Pancreas (tissue), 10 donors: ENCODE measurements around the gene TBC1D9. TPM values are rescaled to one million over a fixed set of nuclear protein-coding genes. Genes with fewer than 3 reads are reported as not detected.

ENCODE experiments used
- ATAC-seq, 4 donors: fragments of 200-7000 bp; cut with Tn5 transposase; one replicate each; pipeline versions ENCODE4 v1.8.0 to v1.9.1; 2020; ENCODE audit warnings: mild to moderate bottlenecking in 4 of 4, moderate library complexity in 4 of 4
- DNase-seq, 6 donors: peaks; one replicate each; pipeline ENCODE4 v3.0.0-alpha.2; 2020
- FAIRE-seq: peaks from 2 replicates; lab custom pipeline; 2012; peaks lifted over from hg19 to GRCh38; lab: Jason Lieb, UNC
- H3K27ac ChIP-seq, 4 donors: fragments of 200-600 bp; sonication (generic); 1 replicate in 3 of 4; 2 replicates in 1 of 4; pipeline versions ENCODE4 v1.5.0 to v1.8.0; 2020
- H3K27me3 ChIP-seq, 4 donors: fragments of 200-600 bp; one replicate each; pipeline ENCODE4 v1.8.0; 2021
- H3K36me3 ChIP-seq, 3 donors: fragments of 200-600 bp; sonication (generic) in 1 of 3; one replicate each; pipeline versions ENCODE4 v1.5.0 to v1.8.0; 2020 to 2021
- H3K4me1 ChIP-seq, 3 donors: fragments of 200-600 bp; one replicate each; pipeline ENCODE4 v1.8.0; 2021
- H3K4me3 ChIP-seq, 4 donors: fragments of 200-600 bp; sonication (generic) in 2 of 4; one replicate each; pipeline versions ENCODE4 v1.5.0 to v1.8.0; 2020 to 2021
- H3K9me3 ChIP-seq, 4 donors: fragments of 200-600 bp; one replicate each; pipeline ENCODE4 v1.8.0; 2021
- CTCF ChIP-seq, 4 donors: fragments of 200-600 bp; sonication (generic) in 3 of 4; IDR thresholded peaks; one replicate each; pipeline versions ENCODE4 v1.5.0 to v1.8.0; 2021; ENCODE audit warnings: antibody characterized with exemption in 4 of 4
- WGBS, 2 donors: extraction: QIAGEN DNeasy Blood & Tissue Kit; methylation state at CpG; one replicate each; pipeline ENCODE4 v1.1.7; 2013; 5-methylcytosine and 5-hydroxymethylcytosine counted together
- intact Hi-C, 3 donors: fragments of 100-400 bp; cut with DNase I; formaldehyde crosslinking; loops; one replicate each; pipeline versions ENCODE4 v1.11.1 to v1.14.2; 2022
- polyA plus RNA-seq, 2 donors: library from polyadenylated mRNA; stranded (reverse); fragments of 200-250 nt; gene quantifications; one replicate each; pipeline ENCODE4 v1.2.3, GENCODE V29; 2013
- total RNA-seq, 6 donors: library from RNA; stranded (reverse); fragmentation: NEBNext Ultra II Directional in 4 of 6; extraction: Animal tissue kit (Norgen Biotek cat#: 25700) in 4 of 6; gene quantifications; one replicate each; pipeline versions ENCODE4 v1.2.1 to v1.2.4, GENCODE V29; 2021 to 2023
- donor health status: healthy with polysubstance abuse.
- donor health status: DM: no; HTN: no; CAD: no; lungs with moderate emphysema.
- donor health status: DM: no; HTN: no; CAD: no.
- donor health status: control.
- donor health status: control.
- donor health status: Bipolar disorder and iron deficiency.
- donor health status: DM: yes; HTN: yes; CAD: no.
- donor health status: DM: no; HTN: no; CAD: no.
- donor health status: DM: no; HTN: no; CAD: no.
- donor health status: DM: yes; HTN: yes; CAD: no.

TBC1D9 gene
- total and polyA plus RNA-seq, 8 donors = 5.3 to 17.9 (median 9.8) TPM

GRCh38 chr4:140774510-140774909 lies 18.3 kb upstream of the TBC1D9 start:
- H3K36me3 ChIP-seq = no peaks in the 10 kb centered on the region
- H3K27ac ChIP-seq = no peak overlapping the region
- H3K9me3 ChIP-seq = no peaks in the 10 kb centered on the region
- DNase-seq (no peak), FAIRE-seq (no peak), ATAC-seq (no peak)
- H3K4me1 ChIP-seq = peaks cover 0 to 15% (median 0%) of the 10 kb centered on the region in 3 donors
- TF ChIP-seq CTCF (IDR thresholded peaks at IDR 0.05) = no peak
- H3K4me3 ChIP-seq = no peak overlapping the region
- intact Hi-C loops = no loop called here
- 92 to 94% methylated on average over 6 of the region's 6 CpGs for WGBS, 2 donors
- H3K27me3 ChIP-seq = no peaks in the 10 kb centered on the region

- no peak overlapping the region for H3K4me3 ChIP-seq
- no peaks in the 10 kb centered on the region for H3K9me3 ChIP-seq
- WGBS, 2 donors = 66 to 72% methylated on average over 3 of the region's 3 CpGs
- H3K27me3 ChIP-seq = no peaks in the 10 kb centered on the region
- no peak for FAIRE-seq
- DNase-seq = no peak
- peaks cover 0 to 4% (median 3%) of the 10 kb centered on the region in 3 donors for H3K4me1 ChIP-seq
- intact Hi-C loops = no loop called here
- no peaks in the 10 kb centered on the region for H3K36me3 ChIP-seq
- no peak for ATAC-seq
- TF ChIP-seq CTCF (IDR thresholded peaks at IDR 0.05) = no peak
- no peak overlapping the region for H3K27ac ChIP-seq
Observed at GRCh38 chr4:140769209-140769608, 13.0 kb upstream of the TBC1D9 start.

GRCh38 chr4:140764785-140765392 lies 8.7 kb upstream of the TBC1D9 start:
- Histone ChIP-seq H3K27me3 (no peaks in the 10 kb centered on the region), H3K36me3 (no peaks in the 10 kb centered on the region), H3K4me1 (peaks cover 0 to 6% (median 3%) of the 10 kb centered on the region in 3 donors), H3K4me3 (peak overlapping the region in 3 of 4 donors; percentile 10 to 31 (median 23)), H3K9me3 (no peaks in the 10 kb centered on the region), H3K27ac (peak overlapping the region in 2 of 4 donors; percentile 22 to 35)
- intact Hi-C loops = no loop called here
- no peak for TF ChIP-seq CTCF (IDR thresholded peaks at IDR 0.05)
- ATAC-seq (peak; percentile 96 to 98 (median 96)), FAIRE-seq (no peak), DNase-seq (peak in 4 of 6 donors; percentile 64 to 87 (median 82))
- 30 to 31% methylated on average over 7 of the region's 7 CpGs for WGBS, 2 donors

- FAIRE-seq = no peak
- 55 to 58% methylated on average over 3 of the region's 3 CpGs for WGBS, 2 donors
- ATAC-seq = no peak
Observed at GRCh38 chr4:140762202-140762601, 6.0 kb upstream of the TBC1D9 start.

More at GRCh38 chr4:140762202-140762601, 6.0 kb upstream of the TBC1D9 start:
- H3K36me3 ChIP-seq = no peaks in the 10 kb centered on the region
- H3K4me1 ChIP-seq = peaks cover 0 to 10% (median 6%) of the 10 kb centered on the region in 3 donors
- DNase-seq = no peak
- H3K27me3 ChIP-seq = no peaks in the 10 kb centered on the region
- no peak for TF ChIP-seq CTCF (IDR thresholded peaks at IDR 0.05)
- intact Hi-C loops = no loop called here
- no peaks in the 10 kb centered on the region for H3K9me3 ChIP-seq
- H3K27ac ChIP-seq = no peak overlapping the region
- no peak overlapping the region for H3K4me3 ChIP-seq
